Body of pancreas (tissue), 4 donors: ENCODE measurements around the gene CASKIN2. TPM values are rescaled to one million over a fixed set of nuclear protein-coding genes. Genes with fewer than 3 reads are reported as not detected.

Experiments used
- ATAC-seq: fragments of 150-250 bp; one replicate; pipeline ENCODE4 v1.9.1; 2016
- DNase-seq, 4 donors: peaks; one replicate each; pipeline ENCODE4 v3.0.0-alpha.2; 2019
- H3K27ac ChIP-seq, 4 donors: fragments of 200-600 bp; sonication (generic); 1 replicate in 3 of 4; 2 replicates in 1 of 4; pipeline versions ENCODE4 v1.5.1 to v1.6.1; 2016 to 2019; ENCODE audit warnings: mild to moderate bottlenecking in 1 of 4, mixed read lengths in 1 of 4, moderate library complexity in 1 of 4
- H3K27me3 ChIP-seq, 2 donors: fragments of 200-600 bp; sonication (generic); one replicate each; pipeline ENCODE4 v1.6.0; 2016; ENCODE audit warnings: mild to moderate bottlenecking in 1 of 2
- H3K36me3 ChIP-seq, 2 donors: fragments of 200-600 bp; sonication (generic); replicated peaks in 1 of 2; 2 replicates each; pipeline ENCODE4 v1.5.1; 2016; ENCODE audit warnings: low read depth in 2 of 2; ENCODE audit not compliant: insufficient read depth in 1 of 2
- H3K4me1 ChIP-seq: fragments of 200-600 bp; sonication (generic); one replicate; pipeline ENCODE4 v1.6.0; 2016
- H3K4me3 ChIP-seq, 2 donors: fragments of 200-600 bp; sonication (generic); 1 replicate in 1 of 2; 2 replicates in 1 of 2; pipeline ENCODE4 v1.5.1; 2016 to 2019
- H3K9me3 ChIP-seq, 3 donors: fragments of 200-600 bp; sonication (generic); 1 replicate in 2 of 3; 2 replicates in 1 of 3; pipeline ENCODE4 v1.5.1; 2016
- POLR2A ChIP-seq, 3 donors: fragments of 450-650 bp; IDR thresholded peaks; one replicate each; pipeline ENCODE4 v1.6.1; 2016; ENCODE audit warnings: antibody characterized with exemption in 3 of 3, mild to moderate bottlenecking in 2 of 3
- WGBS, 2 donors: methylation state at CpG; one replicate each; pipeline ENCODE4 v1.1.5; 2017; 5-methylcytosine and 5-hydroxymethylcytosine counted together
- intact Hi-C: fragments of 100-400 bp; cut with DNase I; formaldehyde crosslinking; loops from one replicate; pipeline ENCODE4 v1.15.1; 2023
- total RNA-seq, 2 donors: library from RNA; depleted of rRNA; stranded (reverse); fragments of >200 nt; gene quantifications; one replicate each; pipeline ENCODE4 v1.1.0, GENCODE V29; 2016
- TF ChIP-seq, protein P1 (sequence below), 7 experiments: fragments of 450-650 bp in 4 of 7; fragments of 200-600 bp in 3 of 7; sonication (generic) in 3 of 7; IDR thresholded peaks; one replicate each; pipeline ENCODE4 v1.5.1; 2016 to 2019; ENCODE audit warnings: antibody characterized with exemption in 7 of 7

CASKIN2 gene
- total RNA-seq, 2 donors from 2014 or later: 9.1 to 16.2 TPM

DNA sequence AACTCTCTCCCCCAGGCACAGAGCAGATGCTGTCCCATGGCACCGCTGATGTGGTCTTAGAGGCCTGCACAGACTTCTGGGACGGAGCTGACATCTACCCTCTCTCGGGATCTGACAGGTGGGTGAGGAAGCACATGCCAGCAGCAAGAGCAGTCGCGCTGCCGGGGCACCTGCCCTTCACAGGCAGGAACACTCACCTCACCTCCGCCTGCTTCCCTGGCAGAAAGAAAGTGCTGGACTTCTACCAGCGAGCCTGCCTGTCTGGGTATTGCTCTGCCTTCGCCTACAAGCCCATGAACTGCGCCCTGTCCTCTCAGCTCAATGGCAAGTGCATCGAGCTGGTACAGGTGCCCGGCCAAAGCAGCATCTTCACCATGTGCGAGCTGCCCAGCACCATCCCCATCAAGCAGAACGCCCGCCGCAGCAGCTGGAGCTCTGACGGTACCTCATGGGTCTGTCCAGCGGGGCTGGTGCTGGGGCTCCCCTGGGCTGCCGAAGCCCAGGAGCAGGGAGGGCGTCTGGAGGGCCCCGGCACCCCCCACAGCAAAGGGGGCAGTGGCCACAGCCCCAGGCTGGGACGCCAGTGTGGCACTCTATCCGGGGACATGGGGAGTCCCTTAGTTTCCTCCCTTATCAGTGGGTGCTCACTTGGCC lies 21.7 kb downstream of the CASKIN2 start:
- no peak overlapping the region for H3K27ac ChIP-seq
- TF ChIP-seq POLR2A (IDR thresholded peaks at IDR 0.05): no peak
- TF ChIP-seq, protein P1, sequence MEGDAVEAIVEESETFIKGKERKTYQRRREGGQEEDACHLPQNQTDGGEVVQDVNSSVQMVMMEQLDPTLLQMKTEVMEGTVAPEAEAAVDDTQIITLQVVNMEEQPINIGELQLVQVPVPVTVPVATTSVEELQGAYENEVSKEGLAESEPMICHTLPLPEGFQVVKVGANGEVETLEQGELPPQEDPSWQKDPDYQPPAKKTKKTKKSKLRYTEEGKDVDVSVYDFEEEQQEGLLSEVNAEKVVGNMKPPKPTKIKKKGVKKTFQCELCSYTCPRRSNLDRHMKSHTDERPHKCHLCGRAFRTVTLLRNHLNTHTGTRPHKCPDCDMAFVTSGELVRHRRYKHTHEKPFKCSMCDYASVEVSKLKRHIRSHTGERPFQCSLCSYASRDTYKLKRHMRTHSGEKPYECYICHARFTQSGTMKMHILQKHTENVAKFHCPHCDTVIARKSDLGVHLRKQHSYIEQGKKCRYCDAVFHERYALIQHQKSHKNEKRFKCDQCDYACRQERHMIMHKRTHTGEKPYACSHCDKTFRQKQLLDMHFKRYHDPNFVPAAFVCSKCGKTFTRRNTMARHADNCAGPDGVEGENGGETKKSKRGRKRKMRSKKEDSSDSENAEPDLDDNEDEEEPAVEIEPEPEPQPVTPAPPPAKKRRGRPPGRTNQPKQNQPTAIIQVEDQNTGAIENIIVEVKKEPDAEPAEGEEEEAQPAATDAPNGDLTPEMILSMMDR (IDR thresholded peaks at IDR 0.05): no peak
- peaks cover 12% of the 10 kb centered on the region for H3K4me1 ChIP-seq
- 92 to 100% methylated on average over 1 to 23 of the region's 23 CpGs for WGBS, 2 donors
- H3K4me3 ChIP-seq: no peak overlapping the region
- H3K36me3 ChIP-seq: peaks cover 0 to 13% of the 10 kb centered on the region in 2 donors
- H3K27me3 ChIP-seq: no peaks in the 10 kb centered on the region
- no peak for DNase-seq
- no peak for ATAC-seq
- no peaks in the 10 kb centered on the region for H3K9me3 ChIP-seq
- intact Hi-C loops: no loop called here

DNA sequence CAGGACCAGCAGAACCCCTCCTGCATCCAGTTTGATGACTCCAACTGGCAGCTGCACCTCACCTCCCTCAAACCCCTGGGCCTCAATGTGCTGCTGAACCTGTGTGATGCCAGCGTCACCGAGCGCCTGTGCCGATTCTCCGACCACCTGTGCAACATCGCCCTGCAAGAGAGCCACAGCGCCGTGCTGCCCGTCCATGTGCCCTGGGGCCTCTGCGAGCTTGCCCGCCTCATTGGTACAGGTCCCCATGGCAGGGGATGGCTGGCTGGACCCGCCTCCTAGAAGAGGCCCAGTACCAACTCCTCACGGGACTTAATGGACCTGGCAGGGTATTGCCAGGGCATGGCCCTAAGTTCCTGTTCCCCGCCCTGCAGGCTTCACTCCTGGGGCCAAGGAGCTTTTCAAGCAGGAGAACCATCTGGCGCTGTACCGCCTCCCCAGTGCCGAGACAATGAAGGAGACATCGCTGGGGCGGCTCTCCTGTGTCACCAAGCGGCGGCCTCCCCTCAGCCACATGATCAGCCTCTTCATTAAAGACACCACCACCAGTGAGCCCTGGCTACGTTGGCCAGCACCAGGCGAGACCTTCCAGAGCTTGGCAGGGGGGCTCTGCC lies 22.7 kb downstream of the CASKIN2 start:
- DNase-seq (no peak), ATAC-seq (no peak)
- intact Hi-C loops: no loop called here
- WGBS, 2 donors: 89 to 92% methylated on average over 22 to 23 of the region's 23 CpGs
- peaks cover 12% of the 10 kb centered on the region for H3K4me1 ChIP-seq
- H3K27ac ChIP-seq: no peak overlapping the region
- peaks cover 0 to 13% of the 10 kb centered on the region in 2 donors for H3K36me3 ChIP-seq
- H3K27me3 ChIP-seq: no peaks in the 10 kb centered on the region
- no peak for TF ChIP-seq POLR2A (IDR thresholded peaks at IDR 0.05)
- TF ChIP-seq, protein P1 (IDR thresholded peaks at IDR 0.05): no peak
- no peaks in the 10 kb centered on the region for H3K9me3 ChIP-seq
- no peak overlapping the region for H3K4me3 ChIP-seq

DNA sequence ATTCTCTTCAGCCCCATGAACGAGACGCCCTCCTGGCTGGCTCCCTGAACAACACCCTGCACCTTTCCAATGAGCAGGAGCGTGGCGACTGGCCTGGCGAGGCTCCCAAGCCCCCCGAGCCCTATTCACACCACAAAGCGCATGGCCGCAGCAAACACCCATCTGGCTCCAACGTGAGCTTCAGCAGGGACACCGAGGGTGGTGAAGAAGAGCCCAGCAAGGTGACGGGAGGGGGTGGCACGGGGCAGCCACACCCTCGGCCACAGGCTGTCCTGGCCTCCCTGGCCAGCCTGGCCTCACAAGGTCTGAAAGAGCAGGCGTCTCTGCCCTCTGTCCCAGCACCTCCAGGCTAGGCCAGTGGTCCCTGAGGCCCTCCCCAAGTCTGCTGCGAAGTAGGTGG lies 23.7 kb downstream of the CASKIN2 start:
- Histone ChIP-seq H3K36me3 (peaks cover 0 to 13% of the 10 kb centered on the region in 2 donors), H3K9me3 (no peaks in the 10 kb centered on the region), H3K27me3 (no peaks in the 10 kb centered on the region), H3K4me3 (no peak overlapping the region), H3K27ac (no peak overlapping the region), H3K4me1 (peaks cover 12% of the 10 kb centered on the region)
- WGBS, 2 donors: 75 to 96% methylated on average over 3 to 15 of the region's 15 CpGs
- ATAC-seq (no peak), DNase-seq (no peak)
- no peak for TF ChIP-seq POLR2A (IDR thresholded peaks at IDR 0.05)
- TF ChIP-seq, protein P1 (IDR thresholded peaks at IDR 0.05): no peak
- intact Hi-C loops: no loop called here

DNA sequence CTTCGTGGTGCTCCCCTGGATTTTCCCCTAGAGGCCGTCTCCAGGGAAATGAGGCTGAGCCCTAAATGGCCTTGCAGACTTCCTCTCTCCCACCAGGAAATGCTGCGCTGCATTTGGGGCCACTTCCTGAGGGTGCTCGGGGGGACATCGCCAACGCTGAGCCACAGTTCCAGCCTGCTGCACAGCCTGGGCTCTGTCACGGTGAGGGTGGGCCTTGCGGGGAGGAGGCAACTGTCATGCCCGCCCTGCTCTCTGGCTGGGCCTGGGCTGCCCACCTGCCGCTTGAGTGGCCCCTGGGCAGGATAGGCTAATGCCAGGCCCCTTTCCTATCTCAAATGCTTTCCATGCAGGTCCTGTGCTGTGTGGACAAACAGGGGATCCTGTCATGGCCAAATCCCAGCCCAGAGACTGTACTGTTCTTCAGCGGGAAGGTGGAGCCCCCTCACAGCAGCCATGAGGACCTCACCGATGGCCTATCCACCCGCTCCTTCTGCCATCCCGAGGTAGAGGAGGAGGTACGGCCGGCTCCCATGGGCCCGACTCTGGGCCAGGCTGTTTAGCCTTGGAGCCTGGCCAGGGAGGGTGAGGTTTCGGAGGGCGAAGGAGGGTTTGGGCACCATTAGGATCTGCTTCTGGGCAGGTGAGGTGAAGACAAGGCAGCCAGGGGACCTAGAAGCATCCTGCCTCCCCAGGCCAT lies 24.2 kb downstream of the CASKIN2 start:
- no peaks in the 10 kb centered on the region for H3K27me3 ChIP-seq
- H3K4me3 ChIP-seq: no peak overlapping the region
- TF ChIP-seq POLR2A (IDR thresholded peaks at IDR 0.05): no peak
- H3K9me3 ChIP-seq: no peaks in the 10 kb centered on the region
- peak overlapping the region; percentile 44 to 72 (median 56) for H3K27ac ChIP-seq
- no peak for ATAC-seq
- peaks cover 0 to 13% of the 10 kb centered on the region in 2 donors for H3K36me3 ChIP-seq
- WGBS, 2 donors: 80 to 82% methylated on average over 3 to 19 of the region's 19 CpGs
- DNase-seq: no peak
- H3K4me1 ChIP-seq: peaks cover 12% of the 10 kb centered on the region
- intact Hi-C loops: no loop called here

DNA sequence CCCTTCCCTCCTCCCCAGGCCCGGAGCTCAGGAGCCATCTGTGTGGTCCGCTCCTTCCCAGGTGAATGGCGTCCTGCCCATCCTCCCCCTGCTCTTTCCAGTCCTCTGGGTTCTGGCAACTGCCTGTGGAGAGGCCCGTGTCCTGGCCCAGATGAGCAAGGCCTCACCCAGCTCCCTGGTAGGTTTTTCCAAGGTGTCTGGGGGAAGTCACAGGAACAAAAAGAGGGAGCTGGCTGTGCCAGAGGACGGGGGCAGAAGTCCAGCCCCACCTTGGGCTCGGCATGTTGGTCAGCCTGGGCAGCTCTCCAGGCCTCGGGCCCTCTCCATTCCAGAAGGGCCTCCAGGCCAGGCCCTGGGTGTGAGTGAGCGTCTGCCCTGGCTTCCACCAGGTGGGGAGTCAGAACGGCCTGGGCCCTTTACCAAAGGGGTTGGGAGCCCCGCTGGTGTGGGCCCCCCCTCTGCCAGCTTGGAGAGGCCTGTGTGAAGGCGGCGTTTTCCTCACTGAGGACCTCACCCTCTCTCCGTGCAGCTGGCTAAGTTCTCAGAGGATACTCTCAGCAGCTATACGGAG lies 25.1 kb downstream of the CASKIN2 start:
- no peaks in the 10 kb centered on the region for H3K27me3 ChIP-seq
- peak overlapping the region; percentile 44 to 72 (median 56) for H3K27ac ChIP-seq
- TF ChIP-seq, protein P1 (IDR thresholded peaks at IDR 0.05): peak in 2 of 7 experiments; percentile 3 to 5
- TF ChIP-seq POLR2A (IDR thresholded peaks at IDR 0.05): no peak
- peak; percentile 45 for ATAC-seq
- H3K4me3 ChIP-seq: no peak overlapping the region
- peak in 3 of 4 donors; percentile 59 to 84 (median 75) for DNase-seq
- intact Hi-C loops: no loop called here
- peaks cover 12% of the 10 kb centered on the region for H3K4me1 ChIP-seq
- peaks cover 0 to 13% of the 10 kb centered on the region in 2 donors for H3K36me3 ChIP-seq
- no peaks in the 10 kb centered on the region for H3K9me3 ChIP-seq
- WGBS, 2 donors: 45 to 100% methylated on average over 1 to 14 of the region's 14 CpGs
